GM23338 (cell line): Measurements from ENCODE around the gene CTNNBIP1. TPM values are rescaled to one million over a fixed set of nuclear protein-coding genes. Genes with fewer than 3 reads are reported as not detected.

Experiments
- ATAC-seq: fragments of 200-7000 bp; cut with Tn5 transposase; 3 replicates; pipeline ENCODE4 v1.9.1; 2020
- DNase-seq: peaks from one replicate; pipeline ENCODE4 v3.0.0-alpha.2; 2015; ENCODE audit warnings: low spot score
- H2AFZ ChIP-seq: fragments of 200-600 bp; sonication (generic); 2 replicates; pipeline ENCODE4 v1.8.0; 2016; ENCODE audit warnings: antibody characterized with exemption, mild to moderate bottlenecking, moderate library complexity
- H3F3A ChIP-seq: fragments of 200-600 bp; sonication (generic); replicated peaks from 2 replicates; pipeline ENCODE4 v1.8.0; 2017; ENCODE audit warnings: antibody characterized with exemption, mixed run types, low read depth
- H3K27ac ChIP-seq: fragments of 200-600 bp; sonication (generic); 2 replicates; pipeline ENCODE4 v1.6.1; 2016; ENCODE audit warnings: low read depth
- H3K27me3 ChIP-seq: fragments of 200-600 bp; sonication (generic); 2 replicates; pipeline ENCODE4 v1.8.0; 2016; ENCODE audit warnings: mild to moderate bottlenecking, mixed run types, moderate library complexity; ENCODE audit not compliant: insufficient read depth
- H3K36me3 ChIP-seq: fragments of 200-600 bp; sonication (generic); 2 replicates; pipeline ENCODE4 v1.8.0; 2016; ENCODE audit warnings: mild to moderate bottlenecking; ENCODE audit not compliant: insufficient read depth
- H3K4me1 ChIP-seq: fragments of 200-600 bp; sonication (generic); 2 replicates; pipeline ENCODE4 v1.8.0; 2016; ENCODE audit warnings: mild to moderate bottlenecking, moderate library complexity; ENCODE audit not compliant: insufficient read depth
- H3K4me2 ChIP-seq: fragments of 200-600 bp; sonication (generic); 2 replicates; pipeline ENCODE4 v1.7.1; 2017; ENCODE audit warnings: mixed run types
- H3K4me3 ChIP-seq: fragments of 200-600 bp; sonication (generic); 2 replicates; pipeline ENCODE4 v1.6.1; 2016; ENCODE audit warnings: mixed run types
- H3K79me2 ChIP-seq: fragments of 200-600 bp; sonication (generic); replicated peaks from 2 replicates; pipeline ENCODE4 v1.8.0; 2017; ENCODE audit warnings: mild to moderate bottlenecking; ENCODE audit not compliant: insufficient read depth
- H3K9me2 ChIP-seq: fragments of 200-600 bp; sonication (generic); 2 replicates; pipeline ENCODE4 v1.8.0; 2017; ENCODE audit not compliant: insufficient read depth
- H4K20me1 ChIP-seq: fragments of 200-600 bp; sonication (generic); replicated peaks from 2 replicates; pipeline ENCODE4 v1.8.0; 2017; ENCODE audit warnings: mild to moderate bottlenecking; ENCODE audit not compliant: insufficient read depth
- H3K27ac Mint-ChIP-seq: 2 replicates; pipeline ENCODE4 v1.8.0; 2020; ENCODE audit warnings: inconsistent platforms, mild to moderate bottlenecking, moderate library complexity, mixed read lengths
- H3K27me3 Mint-ChIP-seq: 3 replicates; pipeline ENCODE4 v1.8.0; 2022; ENCODE audit warnings: low read depth, mild to moderate bottlenecking, moderate library complexity, mixed read lengths, inconsistent platforms; ENCODE audit not compliant: insufficient read depth, poor library complexity
- H3K36me3 Mint-ChIP-seq: 3 replicates; pipeline ENCODE4 v1.8.0; 2021; ENCODE audit warnings: low read depth, mild to moderate bottlenecking, inconsistent platforms, moderate library complexity, mixed read lengths
- H3K4me1 Mint-ChIP-seq: 3 replicates; pipeline ENCODE4 v1.8.0; 2020; ENCODE audit warnings: mild to moderate bottlenecking, inconsistent platforms, mixed read lengths
- H3K4me3 Mint-ChIP-seq: 3 replicates; pipeline ENCODE4 v1.8.0; 2021; ENCODE audit warnings: moderate library complexity, mild to moderate bottlenecking, inconsistent platforms, mixed read lengths
- H3K9me3 Mint-ChIP-seq: 3 replicates; pipeline ENCODE4 v1.8.0; 2020; ENCODE audit warnings: moderate library complexity, mild to moderate bottlenecking, inconsistent platforms, mixed read lengths
- CREB1 ChIP-seq: fragments of 250-450 bp; sonication (Bioruptor Pico); IDR thresholded peaks from 2 replicates; pipeline ENCODE4 v1.5.0; 2020; ENCODE audit warnings: low read depth, mild to moderate bottlenecking, moderate library complexity
- JUNB ChIP-seq: IDR thresholded peaks from one replicate; pipeline ENCODE4 v1.6.1; 2016; ENCODE audit warnings: antibody characterized with exemption; ENCODE audit not compliant: unreplicated experiment
- POLR2AphosphoS5 ChIP-seq: IDR thresholded peaks from 2 replicates; pipeline ENCODE4 v1.6.1; 2016; ENCODE audit warnings: antibody characterized with exemption, low read depth
- STAT1 ChIP-seq: IDR thresholded peaks from one replicate; pipeline ENCODE4 v1.6.1; 2016; ENCODE audit warnings: antibody characterized with exemption; ENCODE audit not compliant: unreplicated experiment
- ZNF331 ChIP-seq: fragments of 250-450 bp; sonication (Bioruptor Pico); IDR thresholded peaks from 2 replicates; pipeline ENCODE4 v1.5.0; 2020; ENCODE audit warnings: low read depth, mild to moderate bottlenecking, moderate library complexity
- polyA plus RNA-seq: library from polyadenylated mRNA; unstranded; fragments of >200 nt; fragmentation: Nextera tagmentation; extraction: Ambion mirVana; gene quantifications from 2 replicates; pipeline ENCODE4 v1.2.1, GENCODE V29; 2016
- total RNA-seq: library from RNA; depleted of rRNA; stranded (reverse); fragments of >200 nt; shearing (Covaris generic); gene quantifications from 2 replicates; pipeline ENCODE4 v1.2.3, GENCODE V29; 2014
- TF ChIP-seq, protein P1 (sequence below): fragments of 250-450 bp; sonication (Bioruptor Pico); IDR thresholded peaks from 2 replicates; pipeline ENCODE4 v1.5.0; 2020; ENCODE audit warnings: mild to moderate bottlenecking, moderate library complexity
- TF ChIP-seq, protein P2 (sequence below): IDR thresholded peaks from one replicate; pipeline ENCODE4 v1.6.1; 2018; ENCODE audit warnings: antibody characterized with exemption; ENCODE audit not compliant: unreplicated experiment
- TF ChIP-seq, protein P3 (sequence below), 2 experiments: fragments of 200-600 bp in 1 of 2; sonication (generic) in 1 of 2; conservative IDR thresholded peaks; 2 replicates each; pipeline versions ENCODE4 v1.5.1 to v1.6.1; 2016 to 2017; ENCODE audit warnings: antibody characterized with exemption in 2 of 2, low read depth in 2 of 2, mild to moderate bottlenecking in 2 of 2, moderate library complexity in 1 of 2

The CTNNBIP1 gene
- total and polyA plus RNA-seq, 2 experiments from 2014 or later, result 30.3 to 55.1 TPM

DNA sequence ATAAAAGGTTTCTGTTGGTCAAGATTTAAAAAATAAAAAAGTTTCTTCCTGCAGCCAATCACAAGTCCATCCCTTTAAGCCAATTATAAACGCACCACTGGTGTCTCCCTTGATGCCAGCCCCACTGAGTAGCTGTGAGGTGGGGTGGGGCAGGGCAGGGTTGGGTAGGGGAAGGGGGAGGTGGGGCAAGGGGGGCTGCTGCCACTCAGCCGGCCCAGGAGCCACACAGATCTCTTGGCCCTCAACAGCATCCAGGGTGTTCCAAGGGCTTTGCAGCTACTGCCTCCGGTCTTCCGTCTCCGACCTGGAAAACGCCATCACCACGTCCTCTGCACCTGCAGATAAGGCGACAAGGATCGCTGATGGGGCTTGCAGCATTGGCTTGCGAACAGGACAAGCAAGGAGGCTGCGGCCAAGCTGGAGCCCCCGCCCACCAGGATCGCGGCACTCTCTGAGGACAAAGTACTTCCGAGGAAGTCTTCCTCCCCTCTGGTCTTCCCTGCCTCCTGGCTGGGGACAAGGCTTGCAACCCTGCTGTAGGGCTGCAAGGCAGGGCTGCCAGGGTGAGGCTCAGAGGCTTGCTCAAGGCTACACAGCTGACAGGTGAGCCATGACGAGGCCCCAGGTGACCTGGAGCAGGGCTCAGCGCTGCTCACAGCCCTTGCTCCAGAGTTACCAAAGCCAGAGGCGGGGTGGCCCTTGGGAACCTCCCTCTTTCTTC is 59.5 kb downstream of the CTNNBIP1 start:
- Histone ChIP-seq H3K27me3 (no peaks in the 10 kb centered on the region), H3K4me1 (peaks cover 14% of the 10 kb centered on the region), H4K20me1 (no peaks in the 10 kb centered on the region), H3K9me2 (no peaks in the 10 kb centered on the region), H3K27ac (no peak overlapping the region; the same call in 1 of the 2 replicates), H2AFZ (no peak overlapping the region), H3K4me2 (peak overlapping the region; percentile 57), H3K36me3 (no peaks in the 10 kb centered on the region), H3F3A (peaks cover 6% of the 10 kb centered on the region; the same call in 1 of the 2 replicates), H3K79me2 (no peaks in the 10 kb centered on the region), H3K4me3 (no peak overlapping the region)
- H3K4me1 Mint-ChIP-seq, result peaks cover 49% of the 10 kb centered on the region
- no peak overlapping the region for H3K27ac Mint-ChIP-seq
- peak; percentile 18 for ATAC-seq
- peaks cover 17% of the 10 kb centered on the region for H3K36me3 Mint-ChIP-seq
- H3K4me3 Mint-ChIP-seq, result peak overlapping the region; percentile 40; the same call in 2 of the 3 replicates
- peaks cover 2% of the 10 kb centered on the region for H3K27me3 Mint-ChIP-seq
- TF ChIP-seq, protein P1, sequence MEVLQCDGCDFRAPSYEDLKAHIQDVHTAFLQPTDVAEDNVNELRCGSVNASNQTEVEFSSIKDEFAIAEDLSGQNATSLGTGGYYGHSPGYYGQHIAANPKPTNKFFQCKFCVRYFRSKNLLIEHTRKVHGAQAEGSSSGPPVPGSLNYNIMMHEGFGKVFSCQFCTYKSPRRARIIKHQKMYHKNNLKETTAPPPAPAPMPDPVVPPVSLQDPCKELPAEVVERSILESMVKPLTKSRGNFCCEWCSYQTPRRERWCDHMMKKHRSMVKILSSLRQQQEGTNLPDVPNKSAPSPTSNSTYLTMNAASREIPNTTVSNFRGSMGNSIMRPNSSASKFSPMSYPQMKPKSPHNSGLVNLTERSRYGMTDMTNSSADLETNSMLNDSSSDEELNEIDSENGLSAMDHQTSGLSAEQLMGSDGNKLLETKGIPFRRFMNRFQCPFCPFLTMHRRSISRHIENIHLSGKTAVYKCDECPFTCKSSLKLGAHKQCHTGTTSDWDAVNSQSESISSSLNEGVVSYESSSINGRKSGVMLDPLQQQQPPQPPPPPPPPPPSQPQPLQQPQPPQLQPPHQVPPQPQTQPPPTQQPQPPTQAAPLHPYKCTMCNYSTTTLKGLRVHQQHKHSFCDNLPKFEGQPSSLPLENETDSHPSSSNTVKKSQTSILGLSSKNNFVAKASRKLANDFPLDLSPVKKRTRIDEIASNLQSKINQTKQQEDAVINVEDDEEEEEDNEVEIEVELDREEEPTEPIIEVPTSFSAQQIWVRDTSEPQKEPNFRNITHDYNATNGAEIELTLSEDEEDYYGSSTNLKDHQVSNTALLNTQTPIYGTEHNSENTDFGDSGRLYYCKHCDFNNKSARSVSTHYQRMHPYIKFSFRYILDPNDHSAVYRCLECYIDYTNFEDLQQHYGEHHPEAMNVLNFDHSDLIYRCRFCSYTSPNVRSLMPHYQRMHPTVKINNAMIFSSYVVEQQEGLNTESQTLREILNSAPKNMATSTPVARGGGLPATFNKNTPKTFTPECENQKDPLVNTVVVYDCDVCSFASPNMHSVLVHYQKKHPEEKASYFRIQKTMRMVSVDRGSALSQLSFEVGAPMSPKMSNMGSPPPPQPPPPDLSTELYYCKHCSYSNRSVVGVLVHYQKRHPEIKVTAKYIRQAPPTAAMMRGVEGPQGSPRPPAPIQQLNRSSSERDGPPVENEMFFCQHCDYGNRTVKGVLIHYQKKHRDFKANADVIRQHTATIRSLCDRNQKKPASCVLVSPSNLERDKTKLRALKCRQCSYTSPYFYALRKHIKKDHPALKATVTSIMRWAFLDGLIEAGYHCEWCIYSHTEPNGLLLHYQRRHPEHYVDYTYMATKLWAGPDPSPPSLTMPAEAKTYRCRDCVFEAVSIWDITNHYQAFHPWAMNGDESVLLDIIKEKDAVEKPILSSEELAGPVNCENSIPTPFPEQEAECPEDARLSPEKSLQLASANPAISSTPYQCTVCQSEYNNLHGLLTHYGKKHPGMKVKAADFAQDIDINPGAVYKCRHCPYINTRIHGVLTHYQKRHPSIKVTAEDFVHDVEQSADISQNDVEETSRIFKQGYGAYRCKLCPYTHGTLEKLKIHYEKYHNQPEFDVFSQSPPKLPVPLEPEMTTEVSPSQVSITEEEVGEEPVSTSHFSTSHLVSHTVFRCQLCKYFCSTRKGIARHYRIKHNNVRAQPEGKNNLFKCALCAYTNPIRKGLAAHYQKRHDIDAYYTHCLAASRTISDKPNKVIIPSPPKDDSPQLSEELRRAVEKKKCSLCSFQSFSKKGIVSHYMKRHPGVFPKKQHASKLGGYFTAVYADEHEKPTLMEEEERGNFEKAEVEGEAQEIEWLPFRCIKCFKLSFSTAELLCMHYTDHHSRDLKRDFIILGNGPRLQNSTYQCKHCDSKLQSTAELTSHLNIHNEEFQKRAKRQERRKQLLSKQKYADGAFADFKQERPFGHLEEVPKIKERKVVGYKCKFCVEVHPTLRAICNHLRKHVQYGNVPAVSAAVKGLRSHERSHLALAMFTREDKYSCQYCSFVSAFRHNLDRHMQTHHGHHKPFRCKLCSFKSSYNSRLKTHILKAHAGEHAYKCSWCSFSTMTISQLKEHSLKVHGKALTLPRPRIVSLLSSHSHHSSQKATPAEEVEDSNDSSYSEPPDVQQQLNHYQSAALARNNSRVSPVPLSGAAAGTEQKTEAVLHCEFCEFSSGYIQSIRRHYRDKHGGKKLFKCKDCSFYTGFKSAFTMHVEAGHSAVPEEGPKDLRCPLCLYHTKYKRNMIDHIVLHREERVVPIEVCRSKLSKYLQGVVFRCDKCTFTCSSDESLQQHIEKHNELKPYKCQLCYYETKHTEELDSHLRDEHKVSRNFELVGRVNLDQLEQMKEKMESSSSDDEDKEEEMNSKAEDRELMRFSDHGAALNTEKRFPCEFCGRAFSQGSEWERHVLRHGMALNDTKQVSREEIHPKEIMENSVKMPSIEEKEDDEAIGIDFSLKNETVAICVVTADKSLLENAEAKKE (CRISPR knock-in tag), result no peak
- peaks cover 7% of the 10 kb centered on the region; the same call in 1 of the 3 replicates for H3K9me3 Mint-ChIP-seq
- DNase-seq, result peak; percentile 48

DNA sequence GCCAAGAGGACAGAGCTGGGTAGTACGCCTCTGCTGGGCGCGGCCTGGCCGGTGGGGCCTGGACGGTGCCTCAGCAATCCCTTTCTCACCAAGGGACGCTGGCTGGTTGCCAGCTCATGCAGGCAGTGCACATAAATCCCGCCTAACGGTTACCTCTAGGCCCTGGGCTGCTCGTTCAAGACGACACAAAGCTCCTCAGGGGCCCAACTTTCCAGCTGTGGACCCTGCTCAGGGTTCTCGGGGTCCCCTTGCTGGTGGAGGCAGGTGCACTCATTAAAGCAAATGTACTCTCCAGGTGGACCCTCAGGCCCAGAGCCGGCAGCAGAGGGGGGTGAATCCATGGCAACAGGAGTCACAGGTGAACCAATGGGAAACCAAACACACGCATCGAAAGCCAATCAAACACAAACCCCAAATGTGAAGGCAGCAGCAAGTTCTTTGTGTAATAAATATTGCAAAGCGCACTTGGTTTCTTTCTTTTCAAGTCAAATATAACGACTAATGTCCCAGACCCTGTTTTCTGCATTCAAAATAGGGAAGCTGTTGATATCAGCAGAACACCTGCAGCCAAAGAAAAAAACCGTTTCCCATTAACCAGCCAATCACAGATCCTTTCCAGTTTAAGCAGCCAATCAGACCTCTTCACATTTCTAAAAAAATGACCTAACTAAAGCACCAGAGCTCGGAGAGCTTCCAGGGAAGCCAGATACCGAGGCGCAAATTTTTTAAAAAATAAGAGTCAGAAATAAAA is 60.2 kb downstream of the CTNNBIP1 start:
- H4K20me1 ChIP-seq, result no peaks in the 10 kb centered on the region
- peak overlapping the region; percentile 40; the same call in 2 of the 3 replicates for H3K4me3 Mint-ChIP-seq
- H3K4me1 ChIP-seq, result peaks cover 14% of the 10 kb centered on the region
- no peak overlapping the region for H3K27ac Mint-ChIP-seq
- peaks cover 49% of the 10 kb centered on the region for H3K4me1 Mint-ChIP-seq
- no peaks in the 10 kb centered on the region for H3K9me2 ChIP-seq
- peaks cover 6% of the 10 kb centered on the region; the same call in 1 of the 2 replicates for H3F3A ChIP-seq
- no peak overlapping the region for H3K4me3 ChIP-seq
- H3K27me3 ChIP-seq, result no peaks in the 10 kb centered on the region
- no peak overlapping the region for H3K4me2 ChIP-seq
- H3K27me3 Mint-ChIP-seq, result peaks cover 4% of the 10 kb centered on the region
- peaks cover 7% of the 10 kb centered on the region; the same call in 1 of the 3 replicates for H3K9me3 Mint-ChIP-seq
- H2AFZ ChIP-seq, result no peak overlapping the region
- H3K36me3 Mint-ChIP-seq, result peaks cover 13% of the 10 kb centered on the region
- no peak overlapping the region for H3K27ac ChIP-seq
- DNase-seq (peak; percentile 53), ATAC-seq (peak; percentile 23)
- H3K36me3 ChIP-seq, result no peaks in the 10 kb centered on the region
- H3K79me2 ChIP-seq, result no peaks in the 10 kb centered on the region
- TF ChIP-seq, protein P2, sequence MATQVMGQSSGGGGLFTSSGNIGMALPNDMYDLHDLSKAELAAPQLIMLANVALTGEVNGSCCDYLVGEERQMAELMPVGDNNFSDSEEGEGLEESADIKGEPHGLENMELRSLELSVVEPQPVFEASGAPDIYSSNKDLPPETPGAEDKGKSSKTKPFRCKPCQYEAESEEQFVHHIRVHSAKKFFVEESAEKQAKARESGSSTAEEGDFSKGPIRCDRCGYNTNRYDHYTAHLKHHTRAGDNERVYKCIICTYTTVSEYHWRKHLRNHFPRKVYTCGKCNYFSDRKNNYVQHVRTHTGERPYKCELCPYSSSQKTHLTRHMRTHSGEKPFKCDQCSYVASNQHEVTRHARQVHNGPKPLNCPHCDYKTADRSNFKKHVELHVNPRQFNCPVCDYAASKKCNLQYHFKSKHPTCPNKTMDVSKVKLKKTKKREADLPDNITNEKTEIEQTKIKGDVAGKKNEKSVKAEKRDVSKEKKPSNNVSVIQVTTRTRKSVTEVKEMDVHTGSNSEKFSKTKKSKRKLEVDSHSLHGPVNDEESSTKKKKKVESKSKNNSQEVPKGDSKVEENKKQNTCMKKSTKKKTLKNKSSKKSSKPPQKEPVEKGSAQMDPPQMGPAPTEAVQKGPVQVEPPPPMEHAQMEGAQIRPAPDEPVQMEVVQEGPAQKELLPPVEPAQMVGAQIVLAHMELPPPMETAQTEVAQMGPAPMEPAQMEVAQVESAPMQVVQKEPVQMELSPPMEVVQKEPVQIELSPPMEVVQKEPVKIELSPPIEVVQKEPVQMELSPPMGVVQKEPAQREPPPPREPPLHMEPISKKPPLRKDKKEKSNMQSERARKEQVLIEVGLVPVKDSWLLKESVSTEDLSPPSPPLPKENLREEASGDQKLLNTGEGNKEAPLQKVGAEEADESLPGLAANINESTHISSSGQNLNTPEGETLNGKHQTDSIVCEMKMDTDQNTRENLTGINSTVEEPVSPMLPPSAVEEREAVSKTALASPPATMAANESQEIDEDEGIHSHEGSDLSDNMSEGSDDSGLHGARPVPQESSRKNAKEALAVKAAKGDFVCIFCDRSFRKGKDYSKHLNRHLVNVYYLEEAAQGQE, result no peak
- TF ChIP-seq CREB1 (CRISPR knock-in tag), result no peak
- TF ChIP-seq, protein P3, sequence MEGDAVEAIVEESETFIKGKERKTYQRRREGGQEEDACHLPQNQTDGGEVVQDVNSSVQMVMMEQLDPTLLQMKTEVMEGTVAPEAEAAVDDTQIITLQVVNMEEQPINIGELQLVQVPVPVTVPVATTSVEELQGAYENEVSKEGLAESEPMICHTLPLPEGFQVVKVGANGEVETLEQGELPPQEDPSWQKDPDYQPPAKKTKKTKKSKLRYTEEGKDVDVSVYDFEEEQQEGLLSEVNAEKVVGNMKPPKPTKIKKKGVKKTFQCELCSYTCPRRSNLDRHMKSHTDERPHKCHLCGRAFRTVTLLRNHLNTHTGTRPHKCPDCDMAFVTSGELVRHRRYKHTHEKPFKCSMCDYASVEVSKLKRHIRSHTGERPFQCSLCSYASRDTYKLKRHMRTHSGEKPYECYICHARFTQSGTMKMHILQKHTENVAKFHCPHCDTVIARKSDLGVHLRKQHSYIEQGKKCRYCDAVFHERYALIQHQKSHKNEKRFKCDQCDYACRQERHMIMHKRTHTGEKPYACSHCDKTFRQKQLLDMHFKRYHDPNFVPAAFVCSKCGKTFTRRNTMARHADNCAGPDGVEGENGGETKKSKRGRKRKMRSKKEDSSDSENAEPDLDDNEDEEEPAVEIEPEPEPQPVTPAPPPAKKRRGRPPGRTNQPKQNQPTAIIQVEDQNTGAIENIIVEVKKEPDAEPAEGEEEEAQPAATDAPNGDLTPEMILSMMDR (conservative IDR thresholded peaks at IDR 0.05; ENCODE audit: low read depth in 2 of 2), result no peak
- TF ChIP-seq STAT1, result no peak
- no peak for TF ChIP-seq JUNB
- no peak for TF ChIP-seq POLR2AphosphoS5
- TF ChIP-seq ZNF331, result no peak
